GM19395 (cell line): ENCODE results near the gene CLEC5A.
A peak's percentile ranks its signal among the peaks of the same experiment; 100 is the strongest.
"Not testable (repeated sequence)": the region's sequence is repeated elsewhere in the genome, so short reads cannot be mapped to it uniquely, and the experiment has no call there.

ENCODE experiments used
- ATAC-seq: cut with Tn5 transposase; IDR thresholded peaks from one replicate; pipeline ENCODE4 v1.9.1; 2021; ENCODE audit warnings: mild to moderate bottlenecking, moderate library complexity; ENCODE audit not compliant: unreplicated experiment

Gene CLEC5A

GRCh38 chr7:141946796-141947195 lies at the start of gene CLEC5A:
CLEC5A (minus strand) TSS chr7:141946974; CDS start chr7:141946292, 682 bp downstream.
- ATAC-seq, result no peak

- ATAC-seq, result no peak
Measured at GRCh38 chr7:141993354-141993753, 46.6 kb upstream of the CLEC5A start.

DNA sequence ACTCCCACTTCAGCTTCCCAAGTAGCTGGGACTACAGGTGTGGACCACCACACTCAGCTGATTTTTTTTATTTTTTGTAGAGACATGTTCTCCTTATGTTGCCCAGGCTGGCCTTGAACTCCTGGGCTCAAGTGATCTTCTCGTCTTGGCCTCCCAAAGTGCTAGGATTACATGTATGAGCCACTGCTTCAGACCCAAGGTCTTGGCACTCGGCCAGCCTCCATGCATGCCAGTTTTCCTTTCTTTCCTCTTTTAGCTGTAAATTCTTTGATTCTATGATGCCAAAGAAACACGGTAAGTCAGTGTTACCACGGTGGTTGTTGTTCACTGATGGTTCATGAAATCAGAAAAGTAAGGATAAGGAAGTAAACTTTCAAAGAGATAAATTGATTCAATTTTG lies 45.9 kb upstream of the CLEC5A start:
- ATAC-seq, result no peak

DNA sequence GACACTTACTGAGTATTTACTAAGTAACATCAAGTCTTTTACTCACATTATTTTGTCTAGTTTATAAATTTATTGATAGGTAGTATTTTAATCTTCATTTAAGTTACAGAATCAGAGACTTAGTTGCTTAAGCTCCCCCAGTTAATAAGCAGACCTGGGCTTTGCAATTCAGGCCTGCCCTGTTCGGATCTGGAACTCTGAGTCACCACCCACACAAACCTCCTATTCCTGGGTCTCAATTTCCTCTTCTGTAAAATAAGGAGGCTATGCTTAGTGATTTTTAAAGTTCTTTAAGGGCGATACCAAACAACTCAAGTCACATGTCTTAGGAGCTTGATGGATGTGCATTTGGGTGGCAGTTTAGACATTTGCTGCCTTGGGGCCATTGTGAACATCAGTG lies 45.4 kb upstream of the CLEC5A start:
- no peak for ATAC-seq

- no peak for ATAC-seq
Measured at GRCh38 chr7:141991140-141991539, 44.4 kb upstream of the CLEC5A start.

- no peak for ATAC-seq
Measured at GRCh38 chr7:141990011-141990725, 43.4 kb upstream of the CLEC5A start.

- not testable (repeated sequence) for ATAC-seq
Measured at GRCh38 chr7:141987803-141988202, 41.0 kb upstream of the CLEC5A start.

DNA sequence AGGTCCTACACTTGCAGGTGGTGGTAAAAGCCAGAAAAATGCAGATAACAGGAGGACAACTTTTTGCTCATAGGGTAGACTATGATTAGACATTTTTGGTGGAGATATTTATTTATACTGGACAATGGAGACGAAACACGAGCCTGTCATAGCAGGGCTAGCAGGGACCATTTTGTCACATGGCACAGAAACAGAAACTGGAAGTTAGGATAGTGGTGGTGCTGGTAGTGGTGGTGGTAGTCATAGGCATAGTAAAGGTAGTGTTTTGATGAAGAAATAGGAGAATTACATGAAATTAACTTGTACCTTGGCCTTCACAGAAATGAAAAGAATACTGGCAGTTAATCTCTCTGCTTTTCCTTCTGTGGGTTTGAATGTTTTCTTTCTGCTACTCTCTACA lies 40.1 kb upstream of the CLEC5A start:
- ATAC-seq, result no peak

- not testable (repeated sequence) for ATAC-seq
Measured at GRCh38 chr7:141985926-141986325, 39.2 kb upstream of the CLEC5A start.

DNA sequence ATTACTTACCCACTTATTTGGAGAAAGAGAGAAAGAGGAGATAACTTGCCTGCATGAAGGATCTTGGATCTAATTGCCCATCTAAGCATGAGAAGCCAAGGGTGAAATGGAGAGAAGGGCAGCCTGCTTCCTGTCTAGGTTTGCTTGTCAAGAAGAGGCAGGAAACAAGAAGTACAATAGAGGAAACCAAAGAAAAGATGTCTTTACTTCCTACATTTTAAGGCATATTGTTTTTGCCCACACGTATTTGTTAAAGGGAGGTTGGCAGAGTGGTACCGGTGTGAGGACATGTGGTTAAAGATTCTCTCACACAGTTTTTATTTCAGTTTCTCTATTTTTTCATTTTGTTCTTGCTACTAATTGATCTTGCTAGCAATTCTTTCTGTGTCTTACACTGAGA lies 32.8 kb upstream of the CLEC5A start:
- ATAC-seq, result no peak

DNA sequence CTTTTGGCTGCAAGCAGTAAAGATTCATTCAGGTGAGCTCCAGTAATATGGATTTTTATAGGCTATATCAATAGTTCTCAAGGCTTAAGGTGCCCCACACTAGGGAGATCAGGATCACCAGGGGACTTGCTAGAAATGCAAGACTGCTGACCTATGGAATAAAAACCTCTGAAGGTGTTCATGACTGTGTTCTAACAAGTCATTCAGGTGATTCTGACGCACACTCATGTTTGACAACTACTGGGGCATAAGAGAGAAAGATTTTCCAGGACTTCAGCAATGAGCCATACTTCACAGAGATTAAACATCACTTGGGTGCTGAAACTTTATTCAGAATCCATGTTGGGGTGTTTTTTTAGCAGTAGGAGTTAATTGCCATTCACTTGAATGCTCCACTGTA lies 31.6 kb upstream of the CLEC5A start:
- ATAC-seq, result no peak

DNA sequence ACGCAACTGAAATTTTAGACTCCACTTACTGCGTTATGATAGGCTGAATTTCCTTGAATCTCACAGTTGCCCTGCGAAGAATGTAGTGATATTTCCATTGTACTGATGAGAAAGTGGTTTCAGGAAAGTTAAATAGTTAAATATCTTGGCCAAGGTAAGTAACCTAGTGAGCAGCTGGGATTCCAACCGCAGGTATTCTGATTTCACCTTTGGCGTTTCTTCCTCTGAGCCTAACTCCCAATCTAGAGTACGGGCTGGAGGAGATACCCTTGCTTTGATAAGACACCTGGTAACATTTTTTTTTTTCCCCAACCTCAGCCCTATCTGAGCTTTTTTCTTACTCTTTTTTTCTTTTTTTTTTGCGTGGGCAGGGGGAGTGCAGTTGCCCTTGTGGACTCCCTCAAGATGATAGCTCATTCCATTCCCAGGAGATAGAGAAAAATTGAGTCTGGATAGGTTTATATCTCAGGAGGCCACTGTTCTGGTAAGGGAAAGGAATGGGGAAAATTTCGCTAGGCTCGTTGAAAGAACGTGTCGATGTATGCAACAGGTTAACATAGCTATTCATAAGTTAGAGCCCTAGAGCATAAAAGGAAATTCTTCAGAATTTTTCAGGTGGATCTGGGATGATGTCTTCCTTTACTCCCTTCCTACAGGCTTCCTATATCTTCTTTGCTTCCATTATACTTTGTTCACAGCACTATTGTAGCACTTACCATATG lies 29.9 kb upstream of the CLEC5A start:
- no peak for ATAC-seq

- peak; percentile 87 for ATAC-seq
Measured at GRCh38 chr7:141975806-141976523, 29.2 kb upstream of the CLEC5A start.

DNA sequence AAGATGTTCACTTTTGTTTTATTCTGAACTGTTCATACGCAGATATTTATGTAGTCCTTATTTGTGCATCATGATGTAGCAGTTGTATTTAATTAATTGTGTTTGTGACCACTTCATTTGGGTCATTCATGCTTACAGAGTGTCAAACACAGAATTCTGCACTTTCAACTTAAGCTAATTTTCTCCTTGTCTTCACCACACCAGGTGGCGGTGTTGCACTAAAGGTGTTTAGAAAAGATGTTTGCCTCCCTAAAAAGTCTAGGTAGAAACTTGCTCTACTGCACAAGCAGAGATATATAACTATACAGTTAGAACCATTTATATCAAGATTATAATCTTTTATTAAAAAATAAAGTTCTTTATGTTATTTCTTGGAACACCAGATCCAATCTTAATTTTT lies 28.1 kb upstream of the CLEC5A start:
- ATAC-seq, result no peak

DNA sequence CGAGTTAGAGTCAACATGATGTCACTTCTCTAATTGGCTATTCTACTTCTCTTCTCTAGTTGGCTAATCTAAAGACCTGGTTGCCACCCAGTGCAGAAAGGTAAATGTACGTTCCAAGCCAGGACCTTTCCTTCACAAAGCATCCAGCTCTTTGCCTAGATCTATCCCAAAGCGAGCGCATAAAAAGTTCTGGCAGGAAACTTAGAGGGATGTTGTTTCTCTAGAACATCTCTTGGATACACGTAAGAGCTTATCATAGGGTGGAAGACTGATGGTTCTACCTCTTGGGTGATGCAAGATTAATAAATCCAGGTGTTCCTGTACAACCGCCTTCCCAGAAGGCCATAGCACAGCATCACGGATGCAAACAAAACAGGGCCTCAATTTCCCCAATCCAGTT lies 26.9 kb upstream of the CLEC5A start, which contains the start of gene TAS2R38:
TAS2R38 (minus strand) TSS at position 101 of the 400 bp plus-strand sequence; CDS start at position 17, 84 bp downstream.
- ATAC-seq, result no peak

DNA sequence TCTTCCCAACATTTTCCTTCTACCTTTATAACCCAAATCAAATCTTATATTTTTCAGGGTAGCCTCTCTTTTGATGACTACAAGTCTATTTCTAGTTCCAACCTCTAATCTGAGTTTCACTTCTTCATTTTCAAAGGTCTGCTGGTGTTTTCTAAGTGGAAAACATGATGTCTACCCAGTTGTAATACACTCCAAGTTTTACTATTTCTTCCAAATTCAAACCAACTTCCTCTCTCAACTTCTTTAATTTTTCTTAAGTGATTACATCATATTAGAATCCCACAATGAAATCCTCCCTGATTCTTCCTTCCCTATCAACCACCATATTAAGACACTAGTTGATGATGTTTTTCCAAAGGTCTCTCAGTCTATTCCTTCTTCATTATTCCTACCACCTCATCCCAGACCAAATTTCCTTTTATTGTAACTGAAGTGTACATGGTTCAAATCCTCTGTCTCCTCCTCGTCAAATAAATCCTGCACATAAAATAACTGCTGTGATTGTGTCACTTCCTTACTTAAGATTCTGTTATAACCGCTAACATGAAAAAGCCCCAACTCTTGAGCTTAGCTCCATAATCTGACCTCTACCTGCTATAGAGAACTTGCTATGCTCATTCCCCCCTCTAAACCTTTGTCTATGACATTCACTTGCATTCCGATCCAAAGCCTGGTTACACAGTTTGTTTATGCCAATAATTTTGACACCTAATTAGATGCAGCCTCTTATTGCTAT lies 14.1 kb upstream of the CLEC5A start:
- ATAC-seq, result peak; percentile 94

DNA sequence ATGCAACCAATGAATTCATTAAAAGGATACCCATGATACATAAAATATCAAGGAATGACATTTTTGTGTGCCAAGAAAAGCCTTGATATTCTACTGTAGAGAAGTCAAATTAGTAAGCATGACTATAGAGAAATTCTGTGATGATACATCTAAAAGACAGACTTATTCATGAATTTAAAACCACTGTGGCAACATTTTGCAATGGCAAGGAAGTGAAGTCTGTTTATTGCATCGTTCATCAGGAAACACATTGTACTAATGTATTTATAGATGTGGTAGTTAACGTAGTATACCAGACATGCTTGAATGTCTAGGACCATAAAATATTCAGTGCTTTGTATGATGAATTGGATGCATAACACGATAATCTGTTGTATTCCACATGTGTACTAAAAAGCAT lies 9.3 kb upstream of the CLEC5A start:
- no peak for ATAC-seq

DNA sequence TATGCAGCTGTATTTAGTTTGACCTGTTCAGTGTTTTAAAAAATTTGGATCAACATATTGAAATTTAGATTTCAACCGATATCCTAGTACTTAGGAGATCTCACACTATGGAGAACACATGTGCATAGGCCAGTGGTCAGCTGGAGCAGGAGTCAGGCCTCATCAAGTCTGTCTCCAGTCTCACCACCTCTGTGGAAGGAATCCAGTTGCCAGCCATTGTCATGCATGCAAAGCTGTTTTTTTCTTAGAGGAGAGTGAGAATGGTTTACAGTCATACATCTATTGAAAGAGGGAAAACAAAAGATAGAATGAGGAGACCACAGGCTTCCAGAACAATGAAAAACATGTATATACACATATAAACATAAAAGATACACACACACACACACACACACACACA lies 7.6 kb upstream of the CLEC5A start:
- no peak for ATAC-seq

DNA sequence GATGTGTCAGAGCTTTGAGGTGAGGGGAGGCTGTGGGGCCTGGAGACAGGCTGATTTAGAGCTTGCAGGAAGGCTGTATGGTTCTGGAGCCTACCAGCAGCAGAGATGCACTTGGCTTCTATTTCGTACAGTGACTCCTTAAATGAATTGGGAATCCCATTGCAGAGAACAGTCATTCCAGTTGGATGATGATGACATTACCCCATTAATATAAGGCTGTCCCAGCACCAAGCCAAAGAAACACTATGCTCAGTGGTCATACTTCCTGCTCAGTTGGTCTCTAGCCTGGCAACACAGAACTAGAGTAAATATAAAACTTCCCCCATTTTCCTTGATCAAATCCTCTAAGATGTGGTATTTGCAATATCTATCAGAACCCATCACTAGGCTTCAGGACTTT lies 5.7 kb upstream of the CLEC5A start:
- no peak for ATAC-seq

GRCh38 chr7:141950806-141951205 lies 4.0 kb upstream of the CLEC5A start:
- ATAC-seq, result no peak

DNA sequence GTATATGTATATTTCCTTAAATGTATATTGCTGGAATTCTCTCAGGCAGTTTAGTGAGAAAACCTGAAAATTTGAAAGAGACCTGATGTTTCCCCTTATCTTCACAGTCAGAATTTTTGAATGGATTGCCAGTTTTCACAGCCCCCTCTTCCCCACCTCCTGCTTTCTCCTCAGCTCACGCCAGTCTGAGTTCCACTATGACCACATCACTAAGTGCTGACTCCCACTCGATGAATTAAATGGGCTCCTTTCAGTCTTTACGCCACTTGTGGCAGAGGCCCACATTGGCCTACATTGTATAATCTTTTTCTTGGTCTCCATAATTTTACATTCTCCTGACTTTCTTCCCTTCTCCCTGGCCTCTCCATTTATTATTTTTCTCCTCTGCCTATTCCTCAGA lies 3.1 kb upstream of the CLEC5A start:
- ATAC-seq, result no peak
